Putamen (tissue), 1 donor: Measurements from ENCODE around the gene SART3.
A peak's percentile ranks its signal among the peaks of the same experiment; 100 is the strongest.

Source experiments
- DNase-seq: peaks from one replicate; pipeline ENCODE4 v3.0.0-alpha.2; 2016; ENCODE audit warnings: low spot score

SART3 gene

DNA sequence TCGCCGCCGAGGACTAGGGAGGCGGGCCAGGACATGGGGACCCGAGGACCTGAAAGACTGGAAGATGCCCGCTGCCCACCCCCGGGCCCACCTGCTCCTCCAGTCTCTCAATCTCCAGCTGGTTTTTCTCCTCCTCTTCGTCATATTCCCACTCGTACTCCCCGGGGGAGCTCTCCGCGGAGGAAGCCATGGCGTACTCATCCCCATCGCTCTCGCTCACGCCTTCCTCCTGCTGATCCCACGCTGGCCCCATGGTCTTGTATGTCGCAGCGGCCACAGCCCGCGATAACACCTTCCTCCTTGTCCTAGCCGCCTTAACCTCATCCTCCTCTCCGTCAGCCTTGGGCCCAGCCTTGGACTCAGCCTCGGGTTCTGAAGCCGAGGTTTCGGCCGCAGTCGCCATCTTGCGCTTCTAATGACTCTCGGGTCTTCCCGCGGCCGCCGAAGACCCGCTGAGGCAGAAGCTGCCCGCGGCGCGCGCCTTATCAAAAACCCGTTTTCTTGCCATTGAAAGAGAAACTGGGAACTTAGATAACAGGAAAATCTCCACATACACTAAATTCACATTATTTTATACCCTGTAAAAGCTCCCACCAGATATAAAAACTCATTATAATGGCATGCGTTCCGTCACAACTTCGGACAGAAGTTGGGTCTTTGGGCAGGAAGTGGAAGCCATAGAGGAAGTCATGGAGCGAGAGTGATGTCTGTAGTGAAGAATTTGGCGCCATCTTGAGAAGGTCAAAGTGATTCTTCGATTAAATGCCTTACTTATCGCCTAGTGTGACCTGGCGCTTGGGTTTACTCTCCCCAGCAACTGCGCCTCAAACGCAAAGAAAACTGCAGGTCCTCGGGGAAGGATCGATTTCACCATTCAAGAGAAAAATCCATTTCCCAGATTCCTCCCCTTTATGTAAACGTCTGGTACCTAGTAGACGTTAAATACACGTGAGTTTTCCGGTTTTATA is at the start of gene SART3:
TSS of gene SART3 (minus strand) at position 422 of the 968 bp plus-strand sequence. CDS start at position 403, 19 bp downstream.
- DNase-seq, result peak; percentile 90

DNA sequence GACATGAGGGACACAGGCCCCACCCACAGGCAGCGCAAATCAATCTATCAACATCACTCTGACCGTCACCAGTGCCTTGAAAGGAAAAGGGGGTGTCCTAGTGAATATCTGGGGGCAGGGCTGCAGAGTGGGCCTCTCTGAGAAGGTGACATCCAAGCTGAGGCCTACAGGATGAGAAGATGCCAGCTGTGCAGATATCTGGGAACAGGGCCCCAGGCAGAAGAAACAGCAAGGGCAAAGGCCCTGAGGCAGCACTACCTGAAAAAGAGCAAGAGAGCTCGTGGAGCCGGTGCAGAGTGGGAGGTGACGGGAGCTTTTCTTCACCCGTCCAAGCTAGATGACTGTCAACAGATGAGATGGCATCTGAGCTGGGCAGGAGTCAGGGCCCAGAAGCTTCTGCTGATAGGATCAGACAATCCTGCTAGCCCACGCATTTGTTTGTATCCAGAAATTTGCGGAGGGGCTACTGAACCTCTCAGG is 49.4 kb upstream of the SART3 start:
- DNase-seq, result no peak

DNA sequence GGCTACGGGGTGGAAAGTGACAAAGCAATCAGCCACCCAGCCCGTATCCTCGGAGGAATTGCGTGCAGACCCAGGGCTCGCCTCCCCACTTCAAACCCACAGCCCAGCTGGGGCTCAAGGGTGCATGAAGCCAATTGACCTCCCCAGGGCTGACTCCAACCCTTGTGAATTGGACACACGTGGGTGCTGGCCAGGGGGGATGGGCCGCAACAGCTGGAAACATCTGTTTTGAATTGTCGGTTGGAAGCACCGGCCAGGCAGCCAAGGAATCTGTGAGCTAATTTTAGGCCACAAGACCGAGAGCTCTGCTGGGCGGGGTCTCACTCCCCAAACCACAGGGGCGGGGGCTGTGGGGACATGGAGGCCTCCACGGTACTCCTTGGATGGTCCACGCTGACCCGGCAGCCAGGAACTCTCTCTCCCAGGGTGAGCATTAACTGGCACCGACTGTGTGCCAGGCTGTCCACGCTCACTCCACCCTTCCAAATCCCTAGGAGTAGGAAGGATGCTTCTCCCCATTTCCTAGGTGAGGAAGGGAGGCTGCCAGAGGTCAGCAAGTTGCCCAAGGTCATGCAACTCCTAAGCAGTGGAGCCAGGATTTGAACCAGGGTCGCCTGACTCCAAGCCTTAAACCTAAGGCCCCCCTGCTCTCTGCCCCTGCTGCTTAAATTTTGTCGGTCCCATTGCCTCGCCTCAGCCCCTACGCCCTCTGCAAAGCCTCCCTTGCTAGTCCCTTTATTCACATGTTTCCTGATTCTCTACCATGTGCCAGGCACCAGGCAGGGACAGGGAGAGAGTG is 48.8 kb upstream of the SART3 start:
- DNase-seq, result no peak

DNA sequence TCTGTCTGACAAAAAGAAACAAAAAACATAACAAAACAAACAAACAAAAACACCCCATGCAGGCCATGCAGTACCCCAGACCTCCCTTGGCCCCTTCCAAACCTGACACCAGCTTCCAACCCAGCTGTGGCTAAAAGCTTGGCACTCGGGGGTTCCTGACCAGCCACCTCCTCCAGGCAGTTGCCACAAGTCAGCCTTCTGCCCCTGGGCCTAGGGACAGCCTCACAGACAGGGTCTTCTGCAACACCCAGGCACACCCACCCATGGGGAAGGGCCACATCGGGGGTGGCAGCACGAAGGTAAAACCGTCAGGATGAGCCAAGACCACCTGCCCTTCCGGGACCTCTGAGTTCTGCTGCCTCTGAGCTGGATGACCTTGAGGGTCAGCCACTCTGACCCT is 47.6 kb upstream of the SART3 start:
- no peak for DNase-seq

DNA sequence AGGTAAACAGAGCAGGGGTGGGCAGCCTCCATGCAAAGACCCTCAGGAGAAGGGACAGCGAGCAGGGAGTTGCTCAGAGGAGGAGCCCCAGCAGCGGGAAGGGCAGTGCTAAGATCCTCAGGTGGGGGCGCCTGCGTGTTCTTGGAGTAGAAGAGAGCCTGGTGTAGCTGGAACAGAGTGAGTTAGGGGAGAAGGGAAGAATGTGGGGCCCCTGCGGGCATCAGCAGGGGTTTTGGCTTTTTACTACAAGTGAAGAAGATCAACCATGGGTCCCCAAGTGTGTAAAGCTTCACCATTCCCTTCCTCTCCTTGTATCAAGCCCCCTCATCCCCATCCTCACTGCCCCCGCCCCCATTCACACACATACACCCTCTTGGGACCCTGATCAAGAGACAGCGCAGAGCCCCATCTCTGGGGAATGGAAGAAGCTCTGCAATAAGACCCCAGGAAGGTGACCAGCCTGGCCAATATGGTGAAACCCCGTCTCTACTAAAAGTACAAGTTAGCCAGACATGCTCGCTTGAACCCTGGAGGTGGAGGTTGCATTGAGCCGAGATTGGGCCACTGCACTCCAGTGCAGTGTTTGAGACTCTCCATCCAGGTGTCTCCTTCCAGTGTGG is 47.1 kb upstream of the SART3 start:
- DNase-seq, result no peak

GRCh38 chr12:108606492-108606891 is 45.5 kb upstream of the SART3 start:
- DNase-seq, result no peak

GRCh38 chr12:108605690-108606406 is 44.9 kb upstream of the SART3 start:
- DNase-seq, result no peak

GRCh38 chr12:108605000-108605689 is 44.2 kb upstream of the SART3 start:
- DNase-seq, result no peak

GRCh38 chr12:108604208-108604941 is 43.4 kb upstream of the SART3 start:
- no peak for DNase-seq

DNA sequence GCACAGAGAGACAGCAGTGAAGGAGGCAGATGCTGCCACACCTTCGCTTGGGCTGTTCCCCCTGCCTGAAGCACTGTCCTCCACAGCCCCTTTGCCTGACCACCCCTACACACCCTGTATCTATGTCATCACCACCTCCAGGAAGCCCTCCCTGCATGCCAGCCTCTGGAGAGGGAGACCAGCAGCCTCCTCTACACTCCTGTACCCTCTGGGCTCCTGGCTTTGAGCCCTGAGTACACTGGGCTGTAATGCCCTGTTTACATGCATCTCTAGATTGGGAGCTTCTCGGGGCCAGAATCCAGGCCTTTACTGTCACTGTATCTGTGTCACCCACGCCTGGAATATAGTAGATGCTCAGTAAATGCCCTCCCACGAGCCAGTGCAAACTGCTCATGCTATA is 42.8 kb upstream of the SART3 start:
- no peak for DNase-seq

DNA sequence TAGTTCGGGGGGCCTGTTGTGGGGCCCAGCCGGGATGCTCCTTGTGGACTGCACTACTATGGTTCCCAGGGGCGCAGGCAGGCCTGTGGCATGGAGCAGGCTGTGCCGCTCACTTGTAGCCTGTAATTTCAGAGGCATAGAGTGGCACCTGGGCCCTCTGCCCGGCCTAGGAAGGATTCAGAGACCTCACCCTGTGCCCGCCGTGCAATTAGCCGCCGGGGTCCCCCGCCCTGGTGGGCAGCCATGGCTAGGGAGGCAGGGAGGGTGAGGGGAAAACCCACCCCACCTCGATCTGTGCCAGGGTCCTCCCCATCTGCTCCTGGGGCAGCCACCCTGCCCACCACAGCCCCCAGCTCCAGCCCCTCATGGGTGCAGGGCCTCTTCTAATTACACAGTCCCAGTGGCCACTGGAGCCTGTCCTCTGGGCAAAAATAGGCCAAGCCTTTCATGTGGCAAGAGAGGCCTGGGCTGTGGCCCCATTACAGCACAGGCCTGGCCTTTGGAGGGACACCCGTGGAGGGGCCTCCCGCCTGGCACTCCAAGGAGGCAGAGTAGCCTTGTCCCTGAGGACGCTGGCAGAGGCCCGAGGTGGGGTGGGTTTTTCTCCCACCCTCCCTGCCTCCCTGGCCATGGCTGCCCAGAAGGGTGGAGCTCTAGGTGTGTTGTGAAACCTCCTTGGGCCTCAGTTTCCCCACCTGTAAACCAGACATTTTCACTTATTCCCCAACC is 42.2 kb upstream of the SART3 start:
- no peak for DNase-seq

DNA sequence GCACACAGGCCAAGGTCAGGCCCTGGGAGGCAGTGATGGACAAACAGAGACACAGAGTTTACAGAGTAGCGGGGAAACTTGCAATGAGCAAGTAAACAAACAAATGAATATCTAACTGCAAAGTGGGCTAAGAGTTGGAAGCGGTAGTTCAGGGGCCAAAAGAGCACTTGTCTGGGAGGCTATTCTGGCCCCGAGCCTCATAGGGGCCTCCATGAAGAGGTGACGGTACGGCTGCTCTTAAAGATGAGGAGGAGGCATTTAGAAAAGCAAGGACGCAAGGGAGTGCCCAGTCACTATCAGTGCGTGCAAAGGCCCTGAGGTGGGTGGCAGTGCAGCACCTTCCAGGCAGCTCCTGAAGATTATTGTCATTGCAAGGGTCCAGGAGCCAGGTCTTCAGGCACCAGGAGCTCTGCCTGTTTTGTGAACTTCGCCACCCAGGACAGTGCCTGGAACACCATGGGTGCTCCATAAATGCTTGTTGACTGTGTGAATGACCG is 41.3 kb upstream of the SART3 start:
- DNase-seq, result no peak

- DNase-seq, result no peak
These were observed 39.7 kb upstream of the SART3 start for GRCh38 chr12:108600702-108601007.

DNA sequence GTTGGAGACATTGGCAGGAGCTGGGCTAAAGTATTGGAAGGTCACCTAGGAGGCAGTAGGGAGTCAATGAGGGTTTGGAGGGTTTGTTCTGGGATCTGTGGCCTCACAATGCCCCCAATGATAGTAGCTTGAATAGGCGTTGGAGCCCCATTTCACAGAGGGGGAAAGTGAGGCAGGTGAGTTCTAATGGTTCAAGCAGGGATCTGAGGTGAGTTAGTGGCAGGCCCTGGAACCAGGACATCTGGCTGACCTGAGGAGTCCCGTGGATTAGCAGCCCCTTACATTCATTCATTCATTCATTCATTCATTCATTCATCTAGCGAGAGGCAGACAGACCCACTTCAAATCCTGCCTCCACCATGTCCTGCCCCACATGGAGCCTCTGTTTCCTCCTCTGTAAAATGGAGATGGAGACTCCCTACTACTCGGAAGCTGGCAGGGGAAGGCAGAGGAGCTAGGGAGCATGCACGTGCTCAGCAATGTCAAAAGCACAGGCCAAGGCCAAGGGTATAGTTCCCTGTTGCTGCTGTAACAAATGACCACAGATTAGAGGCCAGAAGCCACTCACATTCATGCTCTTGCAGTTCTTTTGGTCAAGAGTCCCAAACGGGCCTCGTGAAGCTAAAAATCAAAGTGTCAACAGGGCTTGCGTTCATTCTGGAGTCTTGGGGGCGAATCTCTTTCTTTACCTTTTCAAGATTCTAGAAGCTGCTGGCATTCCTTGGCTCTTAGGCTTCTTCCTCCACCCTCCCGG is 39.2 kb upstream of the SART3 start:
- no peak for DNase-seq

DNA sequence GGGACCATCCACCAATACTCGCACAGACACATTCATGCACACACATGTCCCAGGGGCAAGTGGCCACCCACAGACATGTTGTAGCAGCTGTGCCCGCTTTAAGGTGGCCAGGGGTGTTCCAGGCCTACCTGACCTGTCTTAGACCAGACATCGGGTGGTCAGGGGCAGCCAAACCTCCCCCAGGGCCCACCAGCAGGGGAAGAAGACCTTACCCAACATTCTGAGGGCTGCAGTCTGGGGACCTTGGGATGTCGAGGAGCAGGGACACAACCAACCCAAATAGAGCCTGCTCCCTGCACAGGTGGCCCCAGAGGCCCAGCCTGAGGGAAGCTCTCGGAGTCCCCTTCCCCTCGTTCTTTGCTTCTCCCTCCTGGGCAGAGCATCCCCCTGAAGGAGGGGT is 38.6 kb upstream of the SART3 start:
- no peak for DNase-seq

- no peak for DNase-seq
These were observed 37.7 kb upstream of the SART3 start for GRCh38 chr12:108598553-108599250.

DNA sequence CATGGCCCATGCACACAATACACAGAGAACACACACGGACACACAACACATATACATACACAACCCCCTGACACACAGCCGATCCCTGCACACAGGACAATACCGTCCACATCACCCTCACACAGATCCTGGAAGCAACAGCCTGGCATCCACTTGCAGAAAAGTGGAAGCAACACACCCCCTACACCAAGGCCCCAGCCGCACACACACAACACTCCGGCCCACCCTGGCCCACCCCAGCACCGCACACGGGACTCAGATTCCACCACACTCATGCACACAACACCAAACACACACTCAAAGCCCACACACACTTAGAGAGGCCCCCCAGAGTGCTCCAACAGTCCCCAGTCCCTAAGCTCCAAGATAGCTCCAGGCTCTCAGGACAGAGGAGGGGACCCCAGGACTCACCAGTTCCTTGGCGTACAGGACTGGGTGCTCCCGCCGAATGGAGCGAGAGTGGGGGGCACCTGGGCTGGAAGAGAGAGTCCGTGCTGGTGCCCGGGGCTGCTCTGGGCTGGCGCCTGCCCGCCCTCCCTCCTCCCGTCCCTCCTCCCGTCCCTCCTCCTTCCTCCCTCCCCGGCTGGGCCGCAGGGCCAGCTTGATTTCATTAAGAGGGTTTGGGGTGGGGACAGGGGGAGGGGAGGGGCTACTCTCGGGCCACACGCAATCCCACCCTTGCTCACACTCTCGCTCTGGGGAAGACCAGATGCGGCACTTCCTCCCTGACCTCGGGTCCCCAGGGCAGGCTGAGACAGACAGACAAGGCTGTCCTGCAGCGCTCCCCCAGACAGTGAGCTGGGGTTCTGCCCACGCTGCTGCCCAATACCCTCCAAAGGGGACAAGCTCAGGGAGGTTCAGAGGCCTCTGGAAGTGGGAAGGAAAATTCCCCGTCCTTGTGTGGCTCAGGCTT is 36.8 kb upstream of the SART3 start, which contains the start of gene TMEM119:
TSS of gene TMEM119 (minus strand) at position 526 of the 913 bp plus-strand sequence. CDS start 5,701 bp downstream, outside the sequence.
- DNase-seq, result no peak
